RWPE1 (cell line): ENCODE results near the gene MRPL49.
"Not testable (repeated sequence)": the region's sequence is repeated elsewhere in the genome, so short reads cannot be mapped to it uniquely, and the experiment has no call there.

Experiments used
- CTCF ChIA-PET: fragments of 350-600 bp; sonication (Branson Sonifier 250); formaldehyde crosslinking; extraction: SDS; loops from one replicate; lab custom pipeline; 2021; lab: Yijun Ruan, JAX
- POLR2A ChIA-PET: fragments of 400-600 bp; formaldehyde crosslinking; extraction: SDS; loops from one replicate; lab custom pipeline; 2020; ENCODE audit warnings: antibody characterized with exemption; ENCODE audit not compliant: low non-redundant PET; lab: Yijun Ruan, JAX
- DNase-seq: peaks from one replicate; pipeline ENCODE4 v3.0.0; 2012; ENCODE audit warnings: low spot score
- H3K27ac ChIP-seq: fragments of 450-650 bp; 2 replicates; pipeline ENCODE4 v1.5.1; 2017
- CTCF ChIP-seq: fragments of 450-650 bp; conservative IDR thresholded peaks from 2 replicates; pipeline ENCODE4 v1.5.1; 2017; ENCODE audit warnings: low read depth, mild to moderate bottlenecking

The MRPL49 gene

GRCh38 chr11:65165410-65166317, 43.5 kb downstream of the MRPL49 start:
- POLR2A ChIA-PET: interaction anchor here (0.7 kb wide), 1 partner anchor 79 kb away, joined by 4 read pairs; no protein-coding TSS in a partner anchor

GRCh38 chr11:65166893-65167292, 44.8 kb downstream of the MRPL49 start:
- no peak overlapping the region for H3K27ac ChIP-seq
- POLR2A ChIA-PET: no interaction called here
- CTCF ChIA-PET: no interaction called here
- no peak for TF ChIP-seq CTCF
- no peak for DNase-seq

More at GRCh38 chr11:65165410-65166317, 43.5 kb downstream of the MRPL49 start:
- TF ChIP-seq CTCF: no peak
- no peak for DNase-seq
- no peak overlapping the region for H3K27ac ChIP-seq
- CTCF ChIA-PET: interaction anchor here (0.6 to 0.7 kb wide), 2 partner anchors 15 to 164 kb away, joined by 4 read pairs; no protein-coding TSS in a partner anchor

GRCh38 chr11:65167656-65168055, 45.5 kb downstream of the MRPL49 start:
- no peak overlapping the region for H3K27ac ChIP-seq
- ChIA-PET POLR2A (no interaction called here), CTCF (no interaction called here)
- no peak for DNase-seq
- TF ChIP-seq CTCF: no peak

- no peak for DNase-seq
- ChIA-PET POLR2A (interaction anchor here (0.5 kb wide), 1 partner anchor 22 kb away, joined by 4 read pairs; no protein-coding TSS in a partner anchor), CTCF (no interaction called here)
- H3K27ac ChIP-seq: peak overlapping the region; percentile 31
- no peak for TF ChIP-seq CTCF
These were observed 47.1 kb downstream of the MRPL49 start for GRCh38 chr11:65169164-65169641.

- DNase-seq: no peak
- peak within 1 kb of the TSS; percentile 31 for H3K27ac ChIP-seq
- ChIA-PET CTCF (no interaction called here), POLR2A (no interaction called here)
- TF ChIP-seq CTCF: no peak
These were observed 48.0 kb downstream of the MRPL49 start, which contains the start of gene SPDYC for GRCh38 chr11:65170058-65170534. TSS of gene SPDYC (plus strand) at chr11:65170233. CDS start at chr11:65171358, 1,125 bp downstream.

- ChIA-PET POLR2A (no interaction called here), CTCF (interaction anchor here (0.9 kb wide), 1 partner anchor 10 kb away, joined by 3 read pairs; no protein-coding TSS in a partner anchor)
- no peak for DNase-seq
- TF ChIP-seq CTCF: no peak
- no peak overlapping the region for H3K27ac ChIP-seq
These were observed 50.5 kb downstream of the MRPL49 start for GRCh38 chr11:65172600-65172999.

- H3K27ac ChIP-seq, CTCF ChIA-PET, DNase-seq: not testable (repeated sequence)
- POLR2A ChIA-PET: interaction anchor here (1.2 kb wide), 1 partner anchor 40 kb away, joined by 3 read pairs; the partner anchor contains the start of gene SYVN1
These were observed 52.5 kb downstream of the MRPL49 start for GRCh38 chr11:65174571-65175010.
